PC-3 (cell line): ENCODE measurements around the gene IFT25.

Source experiments
- CTCF ChIP-seq: fragments of 300-600 bp; sonication (generic); conservative IDR thresholded peaks from 2 replicates; pipeline ENCODE4 v1.5.1; 2017; ENCODE audit warnings: antibody characterized with exemption, low read depth, mild to moderate bottlenecking, low read length
- EZH2 ChIP-seq: fragments of 300-600 bp; sonication (generic); IDR thresholded peaks from one replicate; pipeline ENCODE4 v1.6.1; 2017; ENCODE audit warnings: antibody characterized with exemption, mild to moderate bottlenecking, low read length; ENCODE audit not compliant: unreplicated experiment
- EZH2phosphoT487 ChIP-seq: fragments of 300-600 bp; sonication (generic); IDR thresholded peaks from 2 replicates; pipeline ENCODE4 v1.6.1; 2018; ENCODE audit warnings: mild to moderate bottlenecking, antibody characterized with exemption, low read length, borderline replicate concordance

- no peak for TF ChIP-seq CTCF
- no peak for TF ChIP-seq EZH2phosphoT487
- TF ChIP-seq EZH2: no peak
Measured at GRCh38 chr1:53888681-53889080, 56.8 kb downstream of the IFT25 start.
